Measurements from ENCODE around the gene RPS24.

- TF ChIP-seq, protein P1, sequence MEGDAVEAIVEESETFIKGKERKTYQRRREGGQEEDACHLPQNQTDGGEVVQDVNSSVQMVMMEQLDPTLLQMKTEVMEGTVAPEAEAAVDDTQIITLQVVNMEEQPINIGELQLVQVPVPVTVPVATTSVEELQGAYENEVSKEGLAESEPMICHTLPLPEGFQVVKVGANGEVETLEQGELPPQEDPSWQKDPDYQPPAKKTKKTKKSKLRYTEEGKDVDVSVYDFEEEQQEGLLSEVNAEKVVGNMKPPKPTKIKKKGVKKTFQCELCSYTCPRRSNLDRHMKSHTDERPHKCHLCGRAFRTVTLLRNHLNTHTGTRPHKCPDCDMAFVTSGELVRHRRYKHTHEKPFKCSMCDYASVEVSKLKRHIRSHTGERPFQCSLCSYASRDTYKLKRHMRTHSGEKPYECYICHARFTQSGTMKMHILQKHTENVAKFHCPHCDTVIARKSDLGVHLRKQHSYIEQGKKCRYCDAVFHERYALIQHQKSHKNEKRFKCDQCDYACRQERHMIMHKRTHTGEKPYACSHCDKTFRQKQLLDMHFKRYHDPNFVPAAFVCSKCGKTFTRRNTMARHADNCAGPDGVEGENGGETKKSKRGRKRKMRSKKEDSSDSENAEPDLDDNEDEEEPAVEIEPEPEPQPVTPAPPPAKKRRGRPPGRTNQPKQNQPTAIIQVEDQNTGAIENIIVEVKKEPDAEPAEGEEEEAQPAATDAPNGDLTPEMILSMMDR (IDR thresholded peaks at IDR 0.05; ENCODE audit: low read depth, low read length, missing input control): no peak
- no peak for TF ChIP-seq TAF1 (conservative IDR thresholded peaks at IDR 0.05)
- no peak for TF ChIP-seq ZBTB33 (IDR thresholded peaks at IDR 0.05)
- no peak for TF ChIP-seq MAX (IDR thresholded peaks at IDR 0.05)
- no peak for TF ChIP-seq YY1 (IDR thresholded peaks at IDR 0.05)
- no peak for TF ChIP-seq HNF4G (IDR thresholded peaks at IDR 0.05)
- no peak for TF ChIP-seq RAD21 (IDR thresholded peaks at IDR 0.05)
- TF ChIP-seq EGR1 (IDR thresholded peaks at IDR 0.05; ENCODE audit: low read depth in 2 of 2): no peak
Observed at GRCh38 chr10:78007172-78007571, 26.5 kb upstream of the RPS24 start.
